DND-41 (cell line): ENCODE results near the gene SETBP1.

Experiments used
- ATAC-seq: fragments of 200-7000 bp; cut with Tn5 transposase; 3 replicates; pipeline ENCODE4 v1.9.1; 2021; ENCODE audit warnings: low read depth; ENCODE audit not compliant: insufficient read depth
- DNase-seq: peaks from one replicate; pipeline ENCODE4 v3.0.0-alpha.2; 2020
- H2AFZ ChIP-seq: 2 replicates; pipeline ENCODE4 v1.6.0; 2012; ENCODE audit warnings: low read depth, low read length
- H3K27ac ChIP-seq: 2 replicates; pipeline ENCODE4 v1.5.1; 2012; ENCODE audit warnings: low read length, inconsistent platforms
- H3K27me3 ChIP-seq: fragments of 200-600 bp; sonication (generic); 2 replicates; pipeline ENCODE4 v1.6.0; 2012; ENCODE audit warnings: low read length, mild to moderate bottlenecking, inconsistent platforms; ENCODE audit not compliant: insufficient read depth, poor library complexity
- H3K36me3 ChIP-seq: 2 replicates; pipeline ENCODE4 v1.5.1; 2012; ENCODE audit warnings: low read length, inconsistent platforms; ENCODE audit not compliant: insufficient read depth
- H3K4me1 ChIP-seq: 2 replicates; pipeline ENCODE4 v1.5.1; 2012; ENCODE audit warnings: mild to moderate bottlenecking, low read length; ENCODE audit not compliant: insufficient read depth
- H3K4me2 ChIP-seq: 2 replicates; pipeline ENCODE4 v1.6.0; 2012; ENCODE audit warnings: mild to moderate bottlenecking, moderate library complexity, low read length, inconsistent platforms; ENCODE audit not compliant: insufficient read depth
- H3K4me3 ChIP-seq, 2 experiments: fragments of 200-600 bp in 1 of 2; shearing (Covaris generic) in 1 of 2; 2 replicates each; pipeline ENCODE4 v1.5.1; 2012 to 2016; ENCODE audit warnings: inconsistent platforms in 2 of 2, low read length in 2 of 2, mild to moderate bottlenecking in 2 of 2, low read depth in 1 of 2, moderate library complexity in 1 of 2
- H3K79me2 ChIP-seq: 2 replicates; pipeline ENCODE4 v1.6.0; 2012; ENCODE audit warnings: low read length, inconsistent platforms; ENCODE audit not compliant: insufficient read depth
- H3K9ac ChIP-seq: 2 replicates; pipeline ENCODE4 v1.6.0; 2012; ENCODE audit warnings: low read depth, mild to moderate bottlenecking, inconsistent platforms, low read length, moderate library complexity
- H3K9me3 ChIP-seq: 2 replicates; pipeline ENCODE4 v1.5.1; 2012; ENCODE audit warnings: low read length, moderate library complexity, mild to moderate bottlenecking, inconsistent platforms; ENCODE audit not compliant: insufficient read depth, severe bottlenecking
- H4K20me1 ChIP-seq: 2 replicates; pipeline ENCODE4 v1.6.0; 2012; ENCODE audit warnings: low read length; ENCODE audit not compliant: insufficient read depth
- CTCF ChIP-seq: IDR thresholded peaks from 2 replicates; pipeline ENCODE4 v1.5.1; 2012; ENCODE audit warnings: borderline replicate concordance, low read length, moderate library complexity, mild to moderate bottlenecking; ENCODE audit not compliant: poor library complexity, severe bottlenecking; ENCODE audit errors: extremely low read depth
- EZH2 ChIP-seq: IDR thresholded peaks from 3 replicates; pipeline ENCODE4 v1.6.1; 2012; ENCODE audit warnings: borderline replicate concordance, low read depth, mild to moderate bottlenecking, moderate library complexity, low read length, inconsistent platforms; ENCODE audit not compliant: severe bottlenecking

Gene SETBP1

DNA sequence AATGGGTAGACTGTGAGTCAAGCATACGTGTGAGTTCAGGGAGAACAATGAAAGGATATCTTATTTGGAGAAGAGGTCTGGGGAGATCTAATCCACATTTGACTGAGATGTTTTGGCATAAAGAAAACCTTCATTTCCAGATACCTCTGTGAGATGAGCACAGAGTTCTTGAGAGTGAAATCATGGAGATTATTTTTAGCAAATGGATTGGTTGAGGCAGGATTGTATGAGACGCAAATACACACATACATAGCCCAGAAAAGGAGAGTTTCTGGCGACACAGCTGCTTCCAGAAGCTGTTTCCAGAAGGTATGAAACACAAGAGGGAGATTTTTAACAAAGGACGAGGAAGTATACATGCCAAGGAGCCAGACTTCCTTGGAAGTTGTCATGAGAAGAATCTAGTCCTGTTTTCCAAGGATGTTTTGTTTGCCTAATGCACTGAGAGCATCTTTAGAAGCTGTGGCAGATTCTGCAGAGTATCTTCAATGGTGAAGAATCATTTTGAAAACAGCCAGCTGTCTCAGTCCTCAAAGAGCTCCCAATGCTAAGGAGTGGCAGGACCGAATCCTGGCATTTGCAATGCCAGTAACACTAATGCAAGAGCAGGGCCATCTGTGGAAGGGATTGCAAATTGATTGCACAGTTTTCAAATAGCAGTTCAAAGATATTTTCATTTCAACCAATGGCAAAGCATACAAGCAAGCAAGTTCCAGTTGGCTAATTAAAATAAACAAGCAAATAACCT lies 177.2 kb downstream of the SETBP1 start:
- no peak for DNase-seq
- ATAC-seq: no peak
- no peaks in the 10 kb centered on the region for H3K27me3 ChIP-seq
- H3K9me3 ChIP-seq: no peaks in the 10 kb centered on the region
- H3K4me3 ChIP-seq: no peak overlapping the region
- no peak overlapping the region for H3K27ac ChIP-seq
- H4K20me1 ChIP-seq: no peaks in the 10 kb centered on the region
- H3K9ac ChIP-seq: no peak overlapping the region
- TF ChIP-seq EZH2 (no peak), CTCF (no peak)
- H3K4me1 ChIP-seq: peaks cover 4% of the 10 kb centered on the region; the same call in 1 of the 2 replicates
- H2AFZ ChIP-seq: no peak overlapping the region
- no peaks in the 10 kb centered on the region for H3K79me2 ChIP-seq
- H3K36me3 ChIP-seq: no peaks in the 10 kb centered on the region
- no peak overlapping the region for H3K4me2 ChIP-seq

GRCh38 chr18:44859263-44859662 lies 178.6 kb downstream of the SETBP1 start:
- ATAC-seq (no peak), DNase-seq (no peak)
- Histone ChIP-seq H3K36me3 (no peaks in the 10 kb centered on the region), H3K9ac (no peak overlapping the region), H3K9me3 (no peaks in the 10 kb centered on the region), H4K20me1 (no peaks in the 10 kb centered on the region), H3K4me3 (no peak overlapping the region), H3K4me1 (peaks cover 4% of the 10 kb centered on the region; the same call in 1 of the 2 replicates), H2AFZ (no peak overlapping the region), H3K79me2 (no peaks in the 10 kb centered on the region), H3K27ac (no peak overlapping the region), H3K27me3 (no peaks in the 10 kb centered on the region), H3K4me2 (no peak overlapping the region)
- TF ChIP-seq EZH2 (no peak), CTCF (no peak)

- Histone ChIP-seq H3K4me2 (no peak overlapping the region), H3K79me2 (no peaks in the 10 kb centered on the region), H2AFZ (no peak overlapping the region), H3K4me3 (no peak overlapping the region), H3K9me3 (no peaks in the 10 kb centered on the region), H3K27me3 (no peaks in the 10 kb centered on the region), H3K36me3 (no peaks in the 10 kb centered on the region), H4K20me1 (no peaks in the 10 kb centered on the region), H3K9ac (no peak overlapping the region), H3K4me1 (peaks cover 4% of the 10 kb centered on the region; the same call in 1 of the 2 replicates), H3K27ac (no peak overlapping the region)
- no peak for ATAC-seq
- no peak for DNase-seq
- TF ChIP-seq EZH2 (no peak), CTCF (no peak)
These were observed 179.2 kb downstream of the SETBP1 start for GRCh38 chr18:44859751-44860439.
